Islet precursor cell (in vitro differentiated cells): Measurements from ENCODE around the gene RNF43.

Experiments
- DNase-seq: peaks from one replicate; pipeline ENCODE4 v3.0.0-alpha.2; 2018

RNF43 gene

DNA sequence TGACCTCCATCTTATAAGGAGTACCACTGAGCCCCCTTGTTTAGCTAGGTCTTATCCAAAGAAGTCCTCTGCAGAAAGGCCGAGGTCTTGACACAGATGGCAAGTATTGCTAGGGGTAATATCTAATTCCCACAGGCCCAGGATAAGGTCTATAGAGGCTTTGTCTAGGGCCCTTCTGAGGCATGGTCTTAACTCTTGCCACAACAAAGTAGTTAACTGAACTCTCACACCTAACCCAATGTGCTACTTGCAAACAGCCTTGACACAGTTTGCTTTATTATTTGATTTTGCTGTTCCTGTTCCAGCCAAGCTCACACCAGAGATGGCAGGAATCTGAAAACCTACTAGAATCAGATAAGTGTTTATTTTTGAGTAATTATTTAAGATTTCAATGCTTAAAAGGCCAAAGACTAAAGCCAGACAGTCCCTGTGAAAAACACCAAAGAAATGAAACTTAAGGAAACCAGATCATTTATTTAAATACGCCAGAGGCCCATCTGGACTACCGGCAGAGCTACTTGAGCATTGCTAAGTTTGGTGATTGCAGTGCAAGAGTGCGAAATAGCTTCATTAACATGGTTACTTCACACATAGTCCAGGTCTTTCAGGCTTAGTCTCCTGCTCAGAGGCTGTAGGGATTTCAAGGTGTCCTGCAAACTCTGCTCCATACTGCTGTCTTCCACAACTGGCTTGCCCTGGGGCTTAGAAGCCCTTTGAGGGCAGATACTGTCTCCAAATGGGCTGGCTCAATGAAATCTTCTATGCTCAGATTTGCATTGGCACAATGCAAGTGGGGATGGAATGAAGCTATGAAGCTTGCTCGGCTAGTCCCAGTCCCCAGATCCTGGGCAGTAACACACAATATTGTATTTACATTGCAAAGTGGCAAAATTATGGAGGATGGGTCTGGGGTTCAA, 36.9 kb downstream of the RNF43 start:
- DNase-seq = no peak

DNA sequence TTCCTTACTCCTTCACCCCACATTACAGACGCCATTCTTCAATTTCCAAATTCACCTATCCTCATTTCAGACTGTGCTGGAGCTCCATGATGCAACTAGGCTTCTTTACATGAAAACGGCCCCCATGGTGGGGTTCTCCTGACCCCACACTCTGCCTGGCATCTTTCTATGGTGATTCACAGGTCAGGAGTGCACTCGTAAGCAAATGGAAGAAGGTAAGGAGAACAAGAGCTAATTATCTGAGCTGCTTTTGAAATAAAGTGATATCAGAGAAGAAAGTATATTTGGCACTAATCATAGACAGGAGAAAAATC, 37.9 kb downstream of the RNF43 start:
- DNase-seq = no peak

DNA sequence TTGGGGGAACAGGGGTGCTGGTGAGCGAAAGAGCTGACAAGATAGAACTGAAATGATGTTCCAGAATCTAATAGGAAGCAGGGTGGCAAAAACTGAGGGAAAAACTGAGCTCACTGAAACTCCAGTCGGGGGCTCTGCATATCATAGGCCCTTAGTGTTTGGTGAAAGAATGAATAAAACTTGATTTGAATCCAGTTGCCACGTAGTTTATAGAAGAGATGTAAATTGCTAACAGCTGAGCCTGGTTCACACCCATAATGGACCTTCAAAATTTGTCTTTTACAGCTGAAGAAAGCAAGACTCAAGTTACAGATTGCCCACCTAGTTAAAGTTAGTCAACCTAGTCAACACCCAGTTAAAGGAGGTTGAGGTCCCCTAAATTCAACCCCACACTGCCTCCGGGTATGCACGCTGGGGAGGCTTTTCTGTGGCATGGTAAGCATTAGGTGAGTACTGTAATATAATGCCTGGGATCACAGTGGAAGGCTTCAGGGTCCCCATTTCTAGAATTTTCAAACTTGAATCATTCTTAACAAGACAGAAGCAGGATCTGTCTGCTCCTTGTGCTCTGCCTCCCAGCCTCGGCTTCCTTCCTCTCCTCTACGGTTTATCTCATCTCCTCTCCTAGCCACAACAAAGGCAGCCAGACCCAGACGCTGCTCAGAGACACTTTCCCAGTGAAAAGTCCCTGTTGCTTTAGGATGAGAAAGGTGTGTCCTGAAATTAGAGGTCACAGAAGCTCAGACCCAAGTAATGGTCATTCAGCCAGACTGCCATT, 38.4 kb downstream of the RNF43 start:
- DNase-seq = peak; percentile 93

- DNase-seq = no peak
These were observed 39.7 kb downstream of the RNF43 start for GRCh38 chr17:58377661-58378060.

DNA sequence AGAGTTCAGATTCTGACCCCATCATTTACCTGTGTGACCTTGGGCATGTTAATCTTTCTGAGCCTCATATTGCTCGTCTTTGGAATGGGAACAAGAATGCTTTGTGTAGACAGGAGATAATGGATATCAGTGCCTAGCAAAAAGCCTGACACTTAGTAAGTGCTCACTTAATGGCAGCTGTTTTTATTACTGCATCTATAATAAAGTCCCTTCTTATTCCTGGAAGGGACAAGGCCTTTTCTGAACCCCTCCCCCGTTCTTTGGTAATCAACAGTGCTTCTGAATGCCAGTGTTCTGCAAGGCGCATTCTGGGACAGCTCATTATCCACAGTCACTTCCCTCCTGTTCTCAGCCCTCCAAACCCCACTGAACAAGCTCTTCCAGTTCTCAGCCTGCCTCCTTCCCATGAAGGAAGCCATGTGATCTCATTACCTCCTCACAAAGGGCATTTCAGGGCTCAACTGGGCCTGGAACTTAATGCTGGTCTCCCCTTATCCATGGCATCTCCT, 40.2 kb downstream of the RNF43 start:
- peak; percentile 99 for DNase-seq

DNA sequence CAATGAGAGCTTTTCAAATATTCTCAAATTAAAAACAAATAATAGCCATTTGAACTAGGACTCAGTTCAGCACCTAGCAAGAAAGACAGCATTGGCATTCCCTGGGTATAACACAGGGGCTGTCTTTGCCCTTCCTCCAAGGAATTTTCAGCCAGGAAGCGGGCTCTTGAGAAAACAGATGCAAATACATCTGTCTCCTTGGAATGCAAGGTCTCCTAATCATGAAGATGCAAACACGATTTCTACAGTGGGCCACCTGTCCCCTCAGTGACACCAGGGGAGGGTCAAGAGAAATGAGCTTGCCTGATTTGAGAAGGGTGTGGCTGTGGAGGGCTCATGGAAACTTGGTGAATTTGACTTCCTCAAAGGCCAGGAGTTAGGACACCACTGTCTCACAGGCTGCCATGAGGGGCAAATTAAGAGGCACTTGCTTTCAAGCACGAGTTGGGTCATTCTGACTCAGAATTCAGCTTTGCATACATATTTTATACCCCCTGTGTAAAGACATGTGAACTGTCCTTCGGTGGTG, 40.8 kb downstream of the RNF43 start:
- peak; percentile 53 for DNase-seq

DNA sequence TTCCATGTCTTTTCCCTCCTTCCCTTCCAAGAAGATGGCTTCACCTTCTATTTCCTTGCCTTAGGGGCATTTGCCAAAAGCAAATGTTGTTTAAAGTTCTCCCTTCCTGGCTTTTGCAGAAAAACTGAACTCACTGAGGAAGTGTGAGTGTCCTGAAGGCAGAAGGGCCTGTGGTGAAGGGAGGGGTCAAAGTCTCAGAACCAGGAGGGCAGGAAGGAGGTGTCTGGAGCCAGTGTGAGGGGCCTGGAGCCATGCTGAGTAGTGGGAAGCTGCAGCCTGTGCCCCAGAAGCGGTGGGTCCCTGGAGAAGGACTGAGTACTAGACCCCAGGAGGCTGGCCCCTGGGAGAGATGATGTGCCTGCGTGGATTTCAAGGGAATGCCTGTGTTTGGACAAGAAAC, 41.5 kb downstream of the RNF43 start:
- DNase-seq = peak; percentile 75

- DNase-seq = peak; percentile 27
These were observed 42.1 kb downstream of the RNF43 start for GRCh38 chr17:58375256-58375655.

DNA sequence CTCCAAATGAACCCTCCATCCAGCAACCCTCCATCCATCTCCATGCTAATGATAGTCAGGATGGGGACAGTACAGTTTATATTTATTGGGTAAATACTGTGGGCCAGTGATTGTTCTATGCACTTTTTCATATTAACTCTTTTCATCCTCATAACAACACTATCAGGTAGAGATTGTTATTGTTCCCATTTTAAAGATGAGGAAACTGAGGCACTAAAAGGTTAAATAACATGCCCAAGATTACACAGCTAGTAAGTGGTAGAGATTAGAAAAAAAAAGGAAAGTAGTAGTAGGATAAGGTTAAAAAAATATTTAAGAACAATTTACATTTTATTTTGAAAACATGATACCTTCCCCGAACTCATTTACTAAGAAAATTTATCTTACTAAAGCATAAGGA, 43.4 kb downstream of the RNF43 start:
- no peak for DNase-seq

DNA sequence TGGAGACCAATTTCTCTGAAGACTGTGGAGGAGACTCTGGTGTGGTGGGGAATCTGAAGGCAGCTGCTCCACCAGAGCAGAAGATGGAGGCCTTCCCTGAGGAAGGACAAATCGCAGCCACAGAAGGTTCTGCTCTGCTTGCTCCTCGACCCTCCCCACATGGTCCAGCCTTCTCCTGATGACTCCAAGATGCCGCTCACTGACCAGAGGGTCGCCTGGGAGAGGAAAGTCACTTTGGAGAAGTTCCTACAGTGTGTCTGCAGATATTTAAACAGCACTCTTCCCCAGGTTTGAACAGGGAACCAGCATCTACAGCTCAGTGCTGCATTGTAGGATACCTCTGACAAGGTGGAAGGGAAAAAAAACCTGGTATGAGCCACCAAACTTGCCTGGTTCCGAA, 44.3 kb downstream of the RNF43 start:
- peak; percentile 50 for DNase-seq

DNA sequence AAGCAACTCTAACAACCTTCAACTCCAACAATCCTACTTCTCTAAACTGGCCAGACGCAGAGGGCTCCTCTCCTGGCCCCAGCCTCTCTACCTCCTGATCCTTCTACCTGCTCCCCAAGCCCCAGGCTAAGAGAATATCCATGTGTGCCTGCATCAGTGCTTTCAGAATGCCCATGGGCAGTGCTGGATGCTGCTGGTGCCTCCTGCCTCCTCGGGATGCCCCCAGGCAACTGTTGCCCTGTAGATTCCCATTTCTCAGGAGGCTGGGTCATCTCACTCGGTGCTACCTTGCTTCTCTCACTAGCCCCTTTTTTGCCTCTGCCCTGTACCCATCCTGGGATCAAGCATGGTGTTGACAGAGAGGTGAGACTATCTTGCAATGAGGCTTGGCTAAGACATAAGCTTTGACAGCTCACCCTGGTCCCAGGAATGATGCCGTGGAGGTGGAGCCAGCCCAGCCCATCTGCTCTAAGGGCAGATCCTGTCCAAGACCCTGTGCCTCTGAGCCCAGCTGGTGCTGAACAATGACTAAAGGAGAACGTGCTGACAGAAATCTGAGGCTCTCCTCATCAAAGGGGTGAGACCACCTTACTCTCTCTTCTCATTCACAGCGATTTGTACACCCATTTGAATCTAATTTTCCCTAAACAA, 45.9 kb downstream of the RNF43 start:
- no peak for DNase-seq

DNA sequence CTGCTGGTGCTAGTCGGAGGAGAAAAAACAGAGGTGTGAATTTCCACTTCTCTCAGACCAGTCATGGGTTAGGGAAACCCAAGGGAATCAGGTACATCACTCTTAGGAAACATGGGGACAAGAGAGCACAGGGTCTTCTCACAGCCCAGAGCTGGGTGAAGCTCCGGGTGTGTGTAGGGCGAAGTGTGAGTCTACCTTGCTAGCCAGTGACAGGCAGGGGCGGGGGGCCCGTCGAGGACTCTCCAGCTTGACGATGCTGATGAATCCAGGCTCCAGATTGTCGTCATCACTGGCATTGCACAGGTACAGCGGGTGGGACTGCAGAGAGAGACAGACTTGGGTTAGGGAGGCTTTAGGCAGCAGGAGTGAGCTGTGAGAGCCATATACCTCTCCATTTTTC, 46.6 kb downstream of the RNF43 start:
- peak; percentile 50 for DNase-seq

DNA sequence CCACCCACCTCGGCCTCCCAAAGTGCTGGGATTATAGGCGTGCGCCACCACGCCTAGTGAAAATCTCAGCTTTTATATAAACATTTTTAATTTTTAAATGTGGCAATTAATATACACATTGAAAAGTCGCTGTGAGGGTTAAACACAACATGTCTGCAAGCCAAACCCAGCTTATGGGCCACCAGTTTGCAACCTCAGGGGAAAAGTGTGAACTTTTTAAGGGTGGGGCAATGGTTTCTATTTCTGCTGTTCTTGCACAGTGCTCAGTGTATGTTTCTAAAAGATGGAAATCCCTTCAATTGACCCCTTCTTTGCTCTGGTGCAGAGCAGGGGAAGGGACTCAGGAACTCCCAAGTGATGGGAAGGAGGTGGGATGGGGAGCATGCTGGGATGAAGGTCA, 47.0 kb downstream of the RNF43 start:
- no peak for DNase-seq

- no peak for DNase-seq
These were observed 47.9 kb downstream of the RNF43 start for GRCh38 chr17:58369214-58370031.

GRCh38 chr17:58368860-58369213, 48.5 kb downstream of the RNF43 start:
- DNase-seq = no peak
